K562 (cell line): ENCODE results near the gene TRPC3. TPM values are rescaled to one million over a fixed set of nuclear protein-coding genes. Genes with fewer than 3 reads are reported as not detected.

Source experiments
- ATAC-seq: fragments of 200-7000 bp; cut with Tn5 transposase; 3 replicates; pipeline ENCODE4 v1.9.1; 2020; ENCODE audit warnings: moderate library complexity
- BruUV-seq: library from RNA; stranded (reverse); fragments of 400-500 nt; replicated peaks from 2 replicates; lab custom pipeline; 2021; lab: Mats Ljungman, UMichigan
- CTCF ChIA-PET: fragments of 300-600 bp; formaldehyde crosslinking; extraction: SDS; loops from one replicate; lab custom pipeline; 2021; ENCODE audit warnings: low intra/inter-chr PET ratio; lab: Yijun Ruan, JAX
- POLR2A ChIA-PET: fragments of 300-600, 350-650 bp; sonication (Branson Sonifier 250); formaldehyde crosslinking; extraction: SDS; loops from one replicate; lab custom pipeline; 2021; ENCODE audit warnings: antibody characterized with exemption, inconsistent platforms; lab: Yijun Ruan, JAX
- DNase-seq, 4 experiments: peaks; one replicate each; pipeline versions ENCODE4 v3.0.0 to v3.0.0-alpha.2; 2011 to 2018; ENCODE audit warnings: low spot score in 3 of 4, mixed read lengths in 3 of 4; ENCODE audit errors: extremely low read depth in 1 of 4
- FAIRE-seq: peaks from 2 replicates; lab custom pipeline; 2011; peaks lifted over from hg19 to GRCh38; lab: Jason Lieb, UNC
- H2AFZ ChIP-seq: 2 replicates; pipeline ENCODE4 v1.6.0; 2011; ENCODE audit warnings: low read depth, low read length, control low read depth, inconsistent platforms
- H3K27ac ChIP-seq: fragments of 200-600 bp; 3 replicates; pipeline ENCODE4 v1.8.0; 2011; ENCODE audit warnings: low read depth, mild to moderate bottlenecking, control low read depth, inconsistent platforms, low read length, moderate library complexity, mixed read lengths; ENCODE audit errors: extremely low read depth
- H3K27me3 ChIP-seq, 2 experiments: fragments of 300-600 bp in 1 of 2; 2 replicates in 1 of 2; 3 replicates in 1 of 2; pipeline versions ENCODE4 v1.6.0 to v1.8.0; 2011; ENCODE audit warnings: inconsistent platforms in 2 of 2, low read length in 2 of 2, mild to moderate bottlenecking in 1 of 2, mixed read lengths in 1 of 2, moderate library complexity in 1 of 2; ENCODE audit not compliant: control insufficient read depth in 2 of 2, insufficient read depth in 2 of 2
- H3K36me3 ChIP-seq: fragments of 300-600 bp; 3 replicates; pipeline ENCODE4 v1.8.0; 2011; ENCODE audit warnings: mild to moderate bottlenecking, low read length, inconsistent platforms; ENCODE audit not compliant: control insufficient read depth, insufficient read depth
- H3K4me1 ChIP-seq, 2 experiments: fragments of 200-600 bp in 1 of 2; replicated peaks in 1 of 2; 2 replicates in 1 of 2; 3 replicates in 1 of 2; pipeline versions ENCODE4 v1.5.1 to v1.8.0; 2011; ENCODE audit warnings: inconsistent platforms in 2 of 2, low read length in 2 of 2, mild to moderate bottlenecking in 1 of 2, mixed read lengths in 1 of 2, moderate library complexity in 1 of 2; ENCODE audit not compliant: control insufficient read depth in 2 of 2, insufficient read depth in 2 of 2
- H3K4me2 ChIP-seq: 2 replicates; pipeline ENCODE4 v1.6.1; 2011; ENCODE audit warnings: low read length, control low read depth, inconsistent platforms, mixed read lengths; ENCODE audit not compliant: insufficient read depth
- H3K4me3 ChIP-seq: fragments of 200-600 bp; sonication (generic), shearing (Covaris generic); 2 replicates; pipeline ENCODE4 v1.5.1; 2016; ENCODE audit warnings: control low read depth, inconsistent platforms
- H3K79me2 ChIP-seq: fragments of 200-600 bp; 3 replicates; pipeline ENCODE4 v1.8.0; 2011; ENCODE audit warnings: low read length, inconsistent platforms; ENCODE audit not compliant: control insufficient read depth, insufficient read depth
- H3K9ac ChIP-seq, 2 experiments: 2 replicates each; pipeline versions ENCODE4 v1.6.0 to v1.6.1; 2011; ENCODE audit warnings: low read depth in 2 of 2, low read length in 2 of 2, control low read depth in 1 of 2, inconsistent platforms in 1 of 2, mild to moderate bottlenecking in 1 of 2, mixed read lengths in 1 of 2; ENCODE audit not compliant: insufficient read depth in 1 of 2
- H3K9me1 ChIP-seq: one replicate; pipeline ENCODE4 v1.6.0; 2011; ENCODE audit warnings: inconsistent platforms, mild to moderate bottlenecking, low read length, moderate library complexity; ENCODE audit not compliant: control insufficient read depth, insufficient read depth
- H3K9me3 ChIP-seq: replicated peaks from 2 replicates; pipeline ENCODE4 v1.5.1; 2011; ENCODE audit warnings: low read depth, low read length, inconsistent platforms; ENCODE audit not compliant: control insufficient read depth, insufficient read depth
- H4K20me1 ChIP-seq: replicated peaks from 2 replicates; pipeline ENCODE4 v1.6.1; 2011; ENCODE audit warnings: low read length, inconsistent platforms, mixed read lengths; ENCODE audit not compliant: control insufficient read depth, insufficient read depth
- ASH1L ChIP-seq: fragments of 450-650 bp; IDR thresholded peaks from 2 replicates; pipeline ENCODE4 v1.6.1; 2018; ENCODE audit warnings: borderline replicate concordance, mild to moderate bottlenecking, low read depth; ENCODE audit not compliant: partially characterized antibody
- CBFB ChIP-seq: sonication (generic); formaldehyde crosslinking; IDR thresholded peaks from 2 replicates; pipeline ENCODE4 v1.4.0; 2020; ENCODE audit warnings: mild to moderate bottlenecking, missing genetic modification reagents
- HOXB6 ChIP-seq: fragments of 250-450 bp; sonication (Bioruptor Pico); IDR thresholded peaks from 2 replicates; pipeline ENCODE4 v1.5.1; 2022; ENCODE audit warnings: mild to moderate bottlenecking, borderline replicate concordance
- KAT2B ChIP-seq: IDR thresholded peaks from one replicate; pipeline ENCODE4 v1.6.1; 2012; ENCODE audit warnings: low read depth, mild to moderate bottlenecking, control low read depth, inconsistent platforms, low read length, moderate library complexity
- NCOA2 ChIP-seq, 2 experiments: fragments of 450-650 bp; IDR thresholded peaks; 2 replicates each; pipeline ENCODE4 v1.6.1; 2018; ENCODE audit warnings: mild to moderate bottlenecking in 2 of 2, moderate library complexity in 1 of 2; ENCODE audit not compliant: partially characterized antibody in 2 of 2
- RBFOX2 ChIP-seq: fragments of 200-400 bp; formaldehyde crosslinking; IDR thresholded peaks from 2 replicates; pipeline ENCODE4 v1.6.1; 2017; ENCODE audit warnings: low read depth, mild to moderate bottlenecking, low read length, moderate library complexity
- RFX5 ChIP-seq: IDR thresholded peaks from 2 replicates; pipeline ENCODE4 v1.6.1; 2011; ENCODE audit warnings: low read depth, mild to moderate bottlenecking, improper control_type of control experiment, low read length
- ZNF184 ChIP-seq: sonication (generic); formaldehyde crosslinking; IDR thresholded peaks from 2 replicates; pipeline ENCODE4 v1.5.0; 2020; ENCODE audit warnings: missing genetic modification reagents
- ZNF431 ChIP-seq: sonication (generic); formaldehyde crosslinking; IDR thresholded peaks from 2 replicates; pipeline ENCODE4 v1.8.0; 2022; ENCODE audit warnings: mild to moderate bottlenecking, missing genetic modification reagents
- ZNF445 ChIP-seq: fragments of 250-450 bp; sonication (Bioruptor Pico); IDR thresholded peaks from 2 replicates; pipeline ENCODE4 v1.4.0; 2020; ENCODE audit warnings: low read depth, mild to moderate bottlenecking, moderate library complexity
- ZNF561 ChIP-seq: fragments of 450-650 bp; formaldehyde crosslinking; conservative IDR thresholded peaks from 2 replicates; pipeline ENCODE4 v1.4.0; 2020; ENCODE audit warnings: mild to moderate bottlenecking, moderate library complexity
- ZZZ3 ChIP-seq: fragments of 450-650 bp; IDR thresholded peaks from 2 replicates; pipeline ENCODE4 v1.6.1; 2016; ENCODE audit warnings: antibody characterized with exemption, mild to moderate bottlenecking, moderate library complexity
- WGBS: fragments of 100-300 bp; shearing (Covaris generic); methylation state at CpG from one replicate; pipeline ENCODE4 v1.1.6; 2016; ENCODE audit warnings: low coverage, mixed read lengths; ENCODE audit not compliant: insufficient coverage; ENCODE audit errors: missing lambda C conversion rate; 5-methylcytosine and 5-hydroxymethylcytosine counted together
- in situ Hi-C: fragments of 300-500 bp; cut with MboI; formaldehyde crosslinking; loops from 4 replicates; pipeline ENCODE4 v1.15.0; 2018; ENCODE audit warnings: inconsistent platforms, mixed read lengths
- intact Hi-C: fragments of 100-400 bp; cut with micrococcal nuclease; formaldehyde crosslinking; loops from 2 replicates; pipeline ENCODE4 v1.14.2; 2022
- polyA plus RNA-seq, 8 experiments: library from polyadenylated mRNA; depleted of rRNA in 4 of 8; stranded (reverse) in 5 of 8; unstranded in 3 of 8; fragments of >200 nt; fragmentation: Nextera tagmentation in 2 of 8; fragmentation: Illumina TruSeq in 1 of 8; extraction: Ambion mirVana in 2 of 8; extraction: Trizol in 1 of 8; gene quantifications; 2 replicates each; pipeline versions ENCODE4 v1.2.1 to v1.2.3, GENCODE V29; 2011 to 2014; ENCODE audit warnings: inconsistent platforms in 1 of 8, missing spikeins in 1 of 8
- total RNA-seq, 7 experiments: library from RNA; depleted of rRNA in 6 of 7; stranded (reverse); fragments of >200 nt in 6 of 7; fragmentation: Illumina TruSeq in 2 of 7; extraction: Trizol in 2 of 7; gene quantifications; 2 replicates each; pipeline versions ENCODE4 v1.2.1 to v1.2.3, GENCODE V29; 2011 to 2021; ENCODE audit warnings: low replicate concordance in 1 of 7

The TRPC3 gene
- total and polyA plus RNA-seq, 9 of the 15 experiments (the other 6 are each of a cell fraction or from before 2014, with no cell fraction given): 0.01 to 0.27 (median 0.11) TPM

- no TSS peak for BruUV-seq
- Histone ChIP-seq H3K27me3 (peaks cover 23 to 25% of the 10 kb centered on the region in 2 experiments), H3K9me3 (no peaks in the 10 kb centered on the region), H3K36me3 (no peaks in the 10 kb centered on the region), H3K79me2 (no peaks in the 10 kb centered on the region), H3K4me3 (no peak overlapping the region), H3K27ac (no peak overlapping the region), H3K9ac (no peak overlapping the region), H3K4me1 (peaks cover 0 to 8% of the 10 kb centered on the region in 2 experiments; a peak in 1 of 5 replicates), H4K20me1 (no peaks in the 10 kb centered on the region), H3K4me2 (no peak overlapping the region), H3K9me1 (no peaks in the 10 kb centered on the region), H2AFZ (no peak overlapping the region)
- 6% methylated on average over 1 of the region's 1 CpG for WGBS
- ChIA-PET CTCF (no interaction called here), POLR2A (no interaction called here)
- DNase-seq (no peak), ATAC-seq (no peak), FAIRE-seq (no peak)
- intact Hi-C loops (no loop called here), in situ Hi-C loops (no loop called here)
- no peak for TF ChIP-seq CBFB (CRISPR knock-in tag)
- TF ChIP-seq RBFOX2: no peak
- no peak for TF ChIP-seq RFX5
- no peak for TF ChIP-seq ASH1L
- no peak for TF ChIP-seq ZNF561 (CRISPR knock-in tag)
- no peak for TF ChIP-seq HOXB6 (CRISPR knock-in tag)
- TF ChIP-seq ZNF445 (CRISPR knock-in tag): no peak
- TF ChIP-seq ZZZ3: no peak
- TF ChIP-seq ZNF431 (CRISPR knock-in tag): no peak
- no peak for TF ChIP-seq ZNF184 (CRISPR knock-in tag)
- no peak for TF ChIP-seq KAT2B
- TF ChIP-seq NCOA2 (IDR thresholded peaks at IDR 0.05; ENCODE audit: partially characterized antibody in 2 of 2): no peak
Observed at GRCh38 chr4:121934635-121935034, 17.2 kb downstream of the TRPC3 start.
